ENCODE data around the gene S100A14. TPM values are rescaled to one million over a fixed set of nuclear protein-coding genes. Genes with fewer than 3 reads are reported as not detected.

S100A14 gene
- total and polyA plus RNA-seq, 2 of the 4 experiments (the other 2 are of a cell fraction): 0.10 TPM; not detected in 1

- no CpG with 5 or more reads among the region's 11 CpGs for WGBS, 2 experiments (ENCODE audit: extremely low coverage in 2 of 2, insufficient read length in 1 of 2)
- Histone ChIP-seq H3K27ac (ENCODE audit: insufficient read depth, low read length) (no peak overlapping the region), H4K20me1 (ENCODE audit: insufficient read depth, low read length) (peaks cover 16% of the 10 kb centered on the region), H2AFZ (replicated peaks; ENCODE audit: low read length, poor library complexity) (no peak overlapping the region), H3K4ac (ENCODE audit: low read depth, low read length) (no peak overlapping the region), H3K4me1 (ENCODE audit: control insufficient read depth, insufficient read depth, low read length) (no peaks in the 10 kb centered on the region), H3K79me1 (ENCODE audit: low read depth in 1 of 2, low read length in 2 of 2) (peaks cover 27 to 67% of the 10 kb centered on the region in 2 experiments), H3K27me3 (ENCODE audit: control insufficient read depth, insufficient read depth, low read length) (no peaks in the 10 kb centered on the region), H2BK5ac (ENCODE audit: low read depth, low read length, poor library complexity, severe bottlenecking) (no peak overlapping the region), H3K56ac (ENCODE audit: extremely low read depth, insufficient read depth, low read length) (no peak overlapping the region), H2AK5ac (ENCODE audit: low read depth, low read length) (no peak overlapping the region), H4K5ac (ENCODE audit: low read depth, low read length) (no peak overlapping the region), H2BK15ac (ENCODE audit: low read depth, low read length) (no peak overlapping the region), H3K9ac (ENCODE audit: low read depth, low read length) (no peak overlapping the region), H4K91ac (ENCODE audit: insufficient read depth, low read depth, low read length) (no peak overlapping the region), H2BK20ac (ENCODE audit: low read depth, low read length) (no peak overlapping the region), H3K4me2 (ENCODE audit: low read depth, low read length) (no peak overlapping the region), H3K9me1 (ENCODE audit: insufficient read depth, low read length) (peaks cover 5% of the 10 kb centered on the region), H3K23ac (ENCODE audit: low read depth, low read length) (no peak overlapping the region), H3K36me3 (ENCODE audit: control insufficient read depth, insufficient read depth, low read length) (peaks cover 57% of the 10 kb centered on the region), H2AK9ac (replicated peaks; ENCODE audit: low read depth, low read length, poor library complexity) (no peak overlapping the region), H3K4me3 (ENCODE audit: insufficient read depth, low read depth, low read length) (no peak overlapping the region), H4K8ac (ENCODE audit: low read depth in 2 of 2, low read length in 2 of 2) (no peak overlapping the region), H3K9me3 (ENCODE audit: control insufficient read depth, insufficient read depth, low read length) (no peaks in the 10 kb centered on the region), H2BK120ac (ENCODE audit: low read depth, low read length) (no peak overlapping the region), H3K18ac (ENCODE audit: low read depth, low read length) (no peak overlapping the region), H3K14ac (replicated peaks; ENCODE audit: low read depth, low read length) (no peak overlapping the region)
- CTCF ChIA-PET: interaction anchor here (1.5 kb wide), 1 partner anchor 16 kb away, joined by 7 read pairs; the partner anchor contains the start of gene S100A13
- ATAC-seq (ENCODE audit: low read depth) (no peak), DNase-seq (no peak)
- in situ Hi-C loops (cut with MboI; ENCODE audit: low sequenced_read_pairs) (loop anchor here (10.0 kb wide), 1 partner anchor 128 kb away; no protein-coding TSS in a partner anchor), dilution Hi-C loops (cut with HindIII; ENCODE audit: low sequenced_read_pairs, unreplicated experiment) (no loop called here), intact Hi-C loops (cut with micrococcal nuclease) (no loop called here)
- TF ChIP-seq NFE2L2 (IDR thresholded peaks at IDR 0.05; ENCODE audit: low read depth, low read length): no peak
- TF ChIP-seq RAD21 (IDR thresholded peaks at IDR 0.05; ENCODE audit: low read length): no peak
- no TSS peak for BruUV-seq (replicated peaks)
- POLR2A ChIA-PET (ENCODE audit: unreplicated experiment): interaction anchor here (3.3 kb wide), 1 partner anchor 9 kb away, joined by 14 read pairs; the partner anchor contains the start of gene CHTOP
Observed at GRCh38 chr1:153643100-153643499, 27.0 kb upstream of the S100A14 start.
